Ammon's horn (tissue), 1 donor: Measurements from ENCODE around the gene KRTAP10-6.
"Not testable (repeated sequence)": the region's sequence is repeated elsewhere in the genome, so short reads cannot be mapped to it uniquely, and the experiment has no call there.

ENCODE experiments used
- DNase-seq: peaks from one replicate; pipeline ENCODE4 v3.0.0-alpha.2; 2016; ENCODE audit warnings: low spot score

KRTAP10-6 gene

GRCh38 chr21:44592446-44593311 lies at the start of gene KRTAP10-6:
Gene KRTAP10-6, minus strand, starts transcription at chr21:44592505. Its CDS starts 21 bp downstream, at chr21:44592484.
- DNase-seq: no peak

GRCh38 chr21:44640761-44641160 lies 48.5 kb upstream of the KRTAP10-6 start:
- no peak for DNase-seq

GRCh38 chr21:44639331-44639655 lies 47.0 kb upstream of the KRTAP10-6 start:
- no peak for DNase-seq

DNA sequence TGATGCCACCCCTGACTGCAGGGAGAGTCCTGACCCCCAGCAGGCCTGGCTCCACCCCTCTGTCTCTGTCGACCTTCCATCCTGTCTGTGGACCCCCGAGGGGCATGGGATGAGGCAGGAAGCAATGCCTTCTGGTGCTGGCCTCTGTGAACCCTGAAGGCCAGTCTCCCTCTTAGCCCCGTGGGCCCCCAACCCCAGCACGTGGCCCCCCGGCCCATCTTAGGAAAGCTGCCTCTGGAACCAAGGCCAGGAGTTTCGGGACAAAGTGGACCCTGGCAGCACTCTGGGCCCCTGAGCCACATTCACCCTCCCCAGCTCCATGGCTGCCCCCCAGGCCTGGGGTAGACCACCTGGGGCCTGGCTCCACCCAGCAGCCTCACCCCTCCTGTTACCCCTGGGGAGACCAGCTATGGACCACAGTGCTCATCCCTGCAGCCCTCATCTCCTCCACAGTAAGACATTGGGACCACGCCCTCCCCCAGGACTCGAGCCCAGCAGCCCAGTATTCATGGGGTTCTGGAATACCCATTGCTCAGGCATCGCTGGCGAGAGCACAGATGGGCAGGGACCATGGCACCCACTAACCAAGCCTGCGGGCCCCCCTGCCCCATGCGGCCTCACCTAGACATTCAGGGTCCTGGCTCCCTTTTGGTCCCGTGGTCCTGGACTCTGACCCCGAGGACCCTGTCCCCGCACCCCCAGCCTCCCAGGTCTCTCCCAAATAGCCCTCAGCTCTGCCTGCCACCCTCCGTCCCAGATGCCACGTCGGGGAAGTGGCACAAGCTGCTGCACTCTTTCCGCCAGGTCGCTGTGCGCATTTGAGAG lies 46.4 kb upstream of the KRTAP10-6 start:
- DNase-seq: not testable (repeated sequence)

- DNase-seq: not testable (repeated sequence)
These were observed 45.6 kb upstream of the KRTAP10-6 start for GRCh38 chr21:44637851-44638348.

DNA sequence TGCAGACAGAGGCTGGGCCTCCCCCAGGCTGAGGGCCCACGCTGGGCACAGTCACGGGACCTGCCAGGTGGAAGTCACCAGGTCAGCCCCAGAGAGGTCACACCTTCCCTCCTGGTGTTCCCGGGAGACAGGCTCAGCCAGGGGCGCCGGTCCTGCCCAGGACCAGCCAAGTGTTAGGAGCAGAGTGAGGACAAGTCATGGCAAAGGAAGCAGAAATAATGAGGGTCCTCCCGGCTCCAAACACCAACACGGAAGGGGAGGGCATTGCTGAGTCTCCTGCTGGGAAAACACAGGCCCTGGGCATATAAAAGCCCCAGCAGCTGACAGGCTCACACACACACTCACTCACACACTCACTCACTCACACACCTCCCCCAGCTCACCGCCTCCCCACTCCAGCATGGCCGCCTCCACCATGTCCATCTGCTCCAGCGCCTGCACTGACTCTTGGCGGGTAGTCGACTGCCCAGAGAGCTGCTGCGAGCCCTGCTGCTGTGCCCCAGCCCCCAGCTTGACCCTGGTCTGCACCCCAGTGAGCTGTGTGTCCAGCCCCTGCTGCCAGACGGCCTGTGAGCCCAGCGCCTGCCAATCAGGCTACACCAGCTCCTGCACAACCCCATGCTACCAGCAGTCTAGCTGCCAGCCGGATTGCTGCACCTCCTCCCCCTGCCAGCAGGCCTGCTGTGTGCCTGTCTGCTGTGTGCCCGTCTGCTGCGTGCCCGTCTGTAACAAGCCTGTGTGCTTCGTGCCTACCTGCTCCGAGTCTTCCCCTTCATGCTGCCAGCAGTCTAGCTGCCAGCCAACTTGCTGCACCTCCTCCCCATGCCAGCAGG lies 44.9 kb upstream of the KRTAP10-6 start, which contains the start of gene KRTAP10-10:
Gene KRTAP10-10 (plus strand): TSS at position 339 of the 833 bp plus-strand sequence. CDS start 62 bp downstream, at position 401.
- DNase-seq: peak; percentile 18

- no peak for DNase-seq
These were observed 44.1 kb upstream of the KRTAP10-6 start for GRCh38 chr21:44636209-44637017.

GRCh38 chr21:44632067-44632466 lies 39.8 kb upstream of the KRTAP10-6 start:
- DNase-seq: no peak

DNA sequence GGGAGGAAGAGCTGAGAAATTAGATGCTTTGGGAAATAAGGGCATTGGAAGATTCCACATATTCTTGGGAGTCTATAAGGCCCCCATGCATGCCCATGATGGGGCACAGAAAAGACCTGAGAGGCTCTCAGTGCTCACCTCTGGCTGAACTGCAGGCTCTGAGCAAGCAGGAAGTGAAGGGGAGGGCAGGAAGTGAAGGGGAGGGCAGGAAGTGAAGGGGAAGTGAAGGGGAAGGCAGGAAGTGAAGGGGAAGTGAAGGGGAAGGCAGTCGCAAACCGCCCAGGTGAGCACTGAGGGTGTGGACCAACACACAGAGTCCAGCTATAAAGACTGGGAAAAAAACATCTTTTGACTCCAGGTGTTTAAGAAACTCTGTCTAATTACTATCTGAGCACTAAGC lies 38.1 kb upstream of the KRTAP10-6 start:
- no peak for DNase-seq

GRCh38 chr21:44628707-44629391 lies 36.5 kb upstream of the KRTAP10-6 start:
- no peak for DNase-seq

GRCh38 chr21:44627831-44628233 lies 35.5 kb upstream of the KRTAP10-6 start:
- DNase-seq: not testable (repeated sequence)

DNA sequence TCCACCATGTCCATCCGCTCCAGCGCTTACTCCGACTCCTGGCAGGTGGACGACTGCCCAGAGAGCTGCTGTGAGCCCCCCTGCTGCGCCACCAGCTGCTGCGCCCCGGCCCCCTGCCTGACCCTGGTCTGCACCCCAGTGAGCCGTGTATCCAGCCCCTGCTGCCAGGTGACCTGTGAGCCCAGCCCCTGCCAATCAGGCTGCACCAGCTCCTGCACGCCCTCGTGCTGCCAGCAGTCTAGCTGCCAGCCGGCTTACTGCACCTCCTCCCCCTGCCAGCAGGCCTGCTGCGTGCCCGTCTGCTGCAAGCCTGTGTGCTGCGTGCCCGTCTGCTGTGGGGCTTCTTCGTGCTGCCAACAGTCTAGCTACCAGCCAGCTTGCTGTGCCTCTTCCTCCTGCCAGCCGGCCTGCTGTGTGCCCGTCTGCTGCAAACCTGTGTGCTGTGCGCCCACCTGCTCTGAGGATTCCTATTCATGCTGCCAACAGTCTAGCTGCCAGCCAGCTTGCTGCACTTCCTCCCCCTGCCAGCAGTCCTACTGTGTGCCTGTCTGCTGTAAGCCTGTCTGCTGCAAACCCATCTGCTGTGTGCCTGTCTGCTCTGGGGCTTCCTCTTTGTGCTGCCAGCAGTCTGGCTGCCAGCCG lies 35.0 kb upstream of the KRTAP10-6 start:
- DNase-seq: not testable (repeated sequence)

DNA sequence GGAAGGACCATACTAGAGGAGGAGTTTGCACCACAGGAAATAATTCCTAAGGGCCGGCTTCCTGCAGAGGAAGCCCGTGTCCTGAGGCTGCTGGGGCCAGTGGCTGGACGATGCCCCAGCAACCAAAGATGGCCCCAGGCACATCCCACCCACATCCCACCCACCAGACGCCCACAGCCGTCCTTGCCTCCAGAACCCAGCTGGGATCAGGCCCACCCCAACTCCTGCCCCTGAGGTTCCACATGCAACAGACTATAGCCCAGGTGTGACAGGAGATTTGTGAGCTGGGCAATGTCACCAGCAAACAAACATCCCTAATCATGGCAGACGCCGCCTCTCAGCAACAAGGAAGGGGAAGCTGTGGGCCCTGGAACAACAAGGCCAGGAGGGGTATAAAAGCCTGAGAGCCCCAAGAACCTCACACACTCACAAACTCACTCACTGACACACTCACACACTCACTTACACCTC lies 34.4 kb upstream of the KRTAP10-6 start, which contains the start of gene KRTAP10-9:
Gene KRTAP10-9 (plus strand): TSS at position 421 of the 471 bp plus-strand sequence. CDS start 79 bp downstream, outside the sequence.
- DNase-seq: no peak

DNA sequence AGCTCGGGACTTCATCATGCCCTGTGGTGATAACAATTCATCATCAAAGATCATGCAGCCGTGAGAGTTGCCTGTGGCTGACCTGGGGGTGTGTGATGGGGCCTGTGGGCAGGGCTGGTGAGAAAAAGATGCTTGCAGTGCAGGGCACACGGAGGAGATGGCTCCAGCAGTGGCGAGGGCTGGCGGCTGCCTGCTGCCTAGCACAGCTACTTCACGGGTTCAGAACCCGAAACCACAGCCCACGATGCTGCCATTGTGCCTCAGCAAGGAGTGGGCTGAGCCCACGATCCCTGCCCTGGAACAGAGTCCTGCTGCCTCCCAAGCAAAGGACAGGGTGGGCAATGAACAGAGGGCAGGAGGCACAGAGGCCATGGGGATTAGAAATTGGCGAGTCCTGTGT lies 34.0 kb upstream of the KRTAP10-6 start:
- no peak for DNase-seq

DNA sequence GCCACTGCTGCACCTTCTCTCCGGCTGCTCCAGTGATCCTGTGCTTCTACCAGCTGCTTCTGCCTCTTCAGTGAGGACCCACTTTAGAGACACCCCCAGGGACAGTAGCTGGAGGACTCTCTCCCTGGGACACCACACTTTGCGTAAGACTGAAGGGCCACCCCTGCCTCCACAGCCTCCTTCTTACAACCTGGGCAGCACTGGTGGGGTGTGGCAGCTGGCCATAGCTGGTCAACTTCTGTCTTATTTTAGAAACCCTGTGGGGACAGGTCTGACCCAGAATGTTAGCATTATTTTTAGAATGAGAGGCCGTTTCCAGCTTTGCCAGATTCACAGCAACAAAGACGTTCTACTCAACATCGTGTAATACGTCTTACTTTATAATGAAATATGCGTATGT lies 33.5 kb upstream of the KRTAP10-6 start:
- DNase-seq: no peak

GRCh38 chr21:44623575-44623974 lies 31.3 kb upstream of the KRTAP10-6 start:
- no peak for DNase-seq

DNA sequence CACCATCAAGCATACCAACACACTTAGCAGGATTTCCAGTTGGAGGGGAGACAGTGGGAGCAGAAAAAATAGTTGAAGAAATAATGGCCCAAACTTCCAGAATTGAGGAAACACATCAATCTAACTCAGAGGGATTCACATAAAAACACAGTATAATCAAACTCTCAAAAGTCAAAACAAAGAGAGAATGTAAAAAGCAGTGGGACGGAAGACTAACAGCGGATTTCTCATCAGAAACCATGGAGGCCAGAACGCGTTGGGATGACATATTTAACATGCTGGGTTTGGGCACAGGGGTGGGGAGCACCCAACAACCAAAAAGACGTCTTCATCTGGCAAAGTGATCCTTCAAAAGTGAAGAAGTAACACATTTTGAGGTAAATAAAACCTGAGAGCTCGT lies 27.6 kb upstream of the KRTAP10-6 start:
- DNase-seq: no peak

DNA sequence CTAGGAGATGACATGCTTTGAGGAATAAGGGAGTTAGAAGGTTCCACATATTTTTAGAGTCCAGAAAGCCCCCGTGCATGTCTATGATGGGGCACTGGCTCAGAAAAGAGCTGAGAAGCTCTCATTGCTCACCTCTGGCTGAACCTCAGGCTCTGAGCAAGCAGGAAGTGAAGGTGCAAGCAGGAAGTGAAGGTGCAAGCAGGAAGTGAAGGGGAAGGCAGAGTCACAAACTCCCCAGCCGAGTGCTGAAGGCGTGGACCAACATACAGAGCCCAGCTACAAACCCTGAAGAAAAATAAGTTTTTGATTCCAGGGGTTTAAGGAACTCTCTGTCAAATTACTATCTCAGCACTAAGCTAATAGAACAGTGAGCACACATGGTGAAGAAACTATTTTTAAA lies 26.6 kb upstream of the KRTAP10-6 start:
- no peak for DNase-seq

- DNase-seq: no peak
These were observed 26.2 kb upstream of the KRTAP10-6 start for GRCh38 chr21:44618504-44618903.
